ENCODE results near the gene STS. TPM values are rescaled to one million over a fixed set of nuclear protein-coding genes. Genes with fewer than 3 reads are reported as not detected.

Gene STS
- total RNA-seq, 1 donor from 2014 or later, result 3.9 TPM

GRCh38 chrX:7146020-7146702, 1.4 kb upstream of the STS start:
- CTCF ChIA-PET, result interaction anchor here (0.6 to 1.0 kb wide), 2 partner anchors 57 to 1121 kb away, joined by 3 to 5 read pairs; no protein-coding TSS in a partner anchor
- no peaks in the 10 kb centered on the region for H3K27me3 Mint-ChIP-seq
- peaks cover 4% of the 10 kb centered on the region for H3K36me3 Mint-ChIP-seq (ENCODE audit: low read depth)
- ATAC-seq (ENCODE audit: low read depth) (no peak), DNase-seq (no peak)
- TF ChIP-seq CTCF (IDR thresholded peaks at IDR 0.05), result no peak
- peaks cover 9% of the 10 kb centered on the region for H3K4me1 Mint-ChIP-seq
- intact Hi-C loops (cut with micrococcal nuclease), result no loop called here
- no peaks in the 10 kb centered on the region for H3K9me3 Mint-ChIP-seq
- no peak overlapping the region for H3K27ac Mint-ChIP-seq
- POLR2A ChIA-PET, result interaction anchor here (0.6 to 1.9 kb wide), 3 partner anchors 37 to 90 kb away, joined by 4 to 12 read pairs (median 5); no protein-coding TSS in a partner anchor
- H3K4me3 Mint-ChIP-seq, result no peak overlapping the region

GRCh38 chrX:7146703-7147412, 654 bp upstream of the STS start:
- Mint-ChIP-seq H3K4me3 (peak overlapping the region; percentile 83), H3K36me3 (ENCODE audit: low read depth) (no peaks in the 10 kb centered on the region), H3K27ac (peak overlapping the region; percentile 76), H3K4me1 (peaks cover 9% of the 10 kb centered on the region), H3K9me3 (no peaks in the 10 kb centered on the region), H3K27me3 (no peaks in the 10 kb centered on the region)
- POLR2A ChIA-PET, result interaction anchor here (0.6 to 1.9 kb wide), 5 partner anchors 38 to 781 kb away, joined by 3 to 12 read pairs (median 4); partner anchors contain the start of gene PNPLA4
- intact Hi-C loops (cut with micrococcal nuclease), result loop anchor here (1.0 kb wide), 1 partner anchor 63 kb away; no protein-coding TSS in a partner anchor
- DNase-seq (peak; percentile 13), ATAC-seq (ENCODE audit: low read depth) (no peak)
- no peak for TF ChIP-seq CTCF (IDR thresholded peaks at IDR 0.05)
- CTCF ChIA-PET, result interaction anchor here (0.6 to 1.0 kb wide), 2 partner anchors 58 to 1122 kb away, joined by 3 to 5 read pairs; no protein-coding TSS in a partner anchor

GRCh38 chrX:7147978-7148854, 704 bp downstream of the STS start, which contains the start of gene PUDP:
Gene PUDP, minus strand, starts transcription at chrX:7148153. Its CDS starts 40 bp downstream, at chrX:7148113.
- H3K27ac Mint-ChIP-seq, result peak within 1 kb of the TSS; percentile 88
- ChIA-PET CTCF (no interaction called here), POLR2A (no interaction called here)
- H3K9me3 Mint-ChIP-seq, result no peaks in the 10 kb centered on the region
- ATAC-seq (ENCODE audit: low read depth) (peak; percentile 85), DNase-seq (peak; percentile 80)
- peak within 1 kb of the TSS; percentile 89 for H3K4me3 Mint-ChIP-seq
- H3K27me3 Mint-ChIP-seq, result no peaks in the 10 kb centered on the region
- no peaks in the 10 kb centered on the region for H3K36me3 Mint-ChIP-seq (ENCODE audit: low read depth)
- peaks cover 9% of the 10 kb centered on the region for H3K4me1 Mint-ChIP-seq
- intact Hi-C loops (cut with micrococcal nuclease), result loop anchor here (1.0 to 2.0 kb wide), 4 partner anchors 37 to 778 kb away; no protein-coding TSS in a partner anchor
- TF ChIP-seq CTCF (IDR thresholded peaks at IDR 0.05), result no peak

- H3K36me3 Mint-ChIP-seq (ENCODE audit: low read depth), result no peaks in the 10 kb centered on the region
- H3K4me3 Mint-ChIP-seq, result no peak overlapping the region
- no peak for TF ChIP-seq CTCF (IDR thresholded peaks at IDR 0.05)
- ChIA-PET CTCF (no interaction called here), POLR2A (no interaction called here)
- no peak overlapping the region for H3K27ac Mint-ChIP-seq
- intact Hi-C loops (cut with micrococcal nuclease), result loop anchor here (2.0 kb wide), 1 partner anchor 39 kb away; no protein-coding TSS in a partner anchor
- no peak for DNase-seq
- H3K27me3 Mint-ChIP-seq, result no peaks in the 10 kb centered on the region
- no peaks in the 10 kb centered on the region for H3K9me3 Mint-ChIP-seq
- peaks cover 9% of the 10 kb centered on the region for H3K4me1 Mint-ChIP-seq
- ATAC-seq (ENCODE audit: low read depth), result no peak
Measured at GRCh38 chrX:7149411-7149810, 1.9 kb downstream of the STS start.

Data from activated B cell treated with CpG ODN at 0.5 μM for 24 hours (primary cell).